Heart left ventricle (tissue), 16 donors: Measurements from ENCODE around the gene STARD9. TPM values are rescaled to one million over a fixed set of nuclear protein-coding genes. Genes with fewer than 3 reads are reported as not detected.

Source experiments
- ATAC-seq, 4 donors: fragments of 200-7000 bp; cut with Tn5 transposase; one replicate each; pipeline ENCODE4 v1.9.1; 2020 to 2022; ENCODE audit warnings: moderate library complexity in 4 of 4, mild to moderate bottlenecking in 3 of 4, moderate number of reproducible peaks in 1 of 4
- DNase-seq, 5 donors: peaks; one replicate each; pipeline ENCODE4 v3.0.0-alpha.2; 2020
- H3K27ac ChIP-seq, 12 donors: fragments of 200-600 bp; sonication (generic) in 4 of 12; one replicate each; pipeline versions ENCODE4 v1.5.0 to v1.8.0; 2016 to 2022; ENCODE audit warnings: mild to moderate bottlenecking in 2 of 12
- H3K27me3 ChIP-seq, 9 donors: fragments of 200-600 bp; sonication (generic) in 2 of 9; one replicate each; pipeline versions ENCODE4 v1.5.1 to v1.8.0; 2016 to 2022; ENCODE audit warnings: mild to moderate bottlenecking in 3 of 9
- H3K36me3 ChIP-seq, 9 donors: fragments of 200-600 bp; sonication (generic) in 2 of 9; one replicate each; pipeline versions ENCODE4 v1.5.0 to v1.8.0; 2018 to 2022; ENCODE audit warnings: mild to moderate bottlenecking in 2 of 9
- H3K4me1 ChIP-seq, 12 donors: fragments of 200-600 bp; sonication (generic) in 4 of 12; one replicate each; pipeline versions ENCODE4 v1.5.0 to v1.8.0; 2016 to 2022; ENCODE audit warnings: mild to moderate bottlenecking in 3 of 12
- H3K4me3 ChIP-seq, 12 donors: fragments of 200-600 bp; sonication (generic) in 4 of 12; one replicate each; pipeline versions ENCODE4 v1.5.0 to v1.8.0; 2017 to 2022; ENCODE audit warnings: mild to moderate bottlenecking in 9 of 12, moderate library complexity in 4 of 12
- H3K9me3 ChIP-seq, 12 donors: fragments of 200-600 bp; sonication (generic) in 4 of 12; one replicate each; pipeline versions ENCODE4 v1.5.0 to v1.8.0; 2016 to 2022; ENCODE audit warnings: mild to moderate bottlenecking in 1 of 12
- POLR2A ChIP-seq, 2 donors: fragments of 450-650 bp; IDR thresholded peaks; one replicate each; pipeline ENCODE4 v1.6.1; 2017; ENCODE audit warnings: antibody characterized with exemption in 2 of 2, mild to moderate bottlenecking in 2 of 2, moderate library complexity in 2 of 2
- WGBS, 4 donors: extraction: QIAGEN DNeasy Blood & Tissue Kit in 2 of 4; methylation state at CpG; one replicate each; pipeline versions ENCODE4 v1.1.5 to v1.1.7; 2013 to 2018; 5-methylcytosine and 5-hydroxymethylcytosine counted together
- intact Hi-C, 10 donors: fragments of 100-400 bp; cut with DNase I; formaldehyde crosslinking; loops; one replicate each; pipeline versions ENCODE4 v1.11.1 to v1.14.2; 2022
- polyA plus RNA-seq, 2 donors: library from polyadenylated mRNA; stranded (reverse); fragments of 200-250 nt; gene quantifications; one replicate each; pipeline ENCODE4 v1.2.3, GENCODE V29; 2013
- total RNA-seq, 9 donors: library from RNA; depleted of rRNA in 2 of 9; stranded (reverse); fragments of >200 nt in 2 of 9; fragmentation: NEBNext Ultra II Directional in 3 of 9; extraction: Animal tissue kit (Norgen Biotek cat#: 25700) in 3 of 9; gene quantifications; one replicate each; pipeline versions ENCODE4 v1.1.0 to v1.2.4, GENCODE V29; 2016 to 2023
- TF ChIP-seq, protein P1 (sequence below), 12 donors: fragments of 200-600 bp; sonication (generic) in 4 of 12; IDR thresholded peaks; one replicate each; pipeline versions ENCODE4 v1.5.0 to v1.8.0; 2018 to 2022; ENCODE audit warnings: antibody characterized with exemption in 12 of 12, mild to moderate bottlenecking in 5 of 12
- donor health status: ischemic (EF 13 %, LVEDD 7.1; RV severe dilation, severe dysfunction).
- donor health status: healthy with polysubstance abuse.
- donor health status: DM: no; HTN: yes; CAD: no.
- donor health status: DM: no; HTN: no; CAD: no.
- donor health status: ischemic (EF 25% LVEDD 6.9; RV normal size, moderate dysfunction).
- donor health status: ischemic (EF 25% LVEDD 5.7; RV mildly dilated, moderate dysfunction).
- donor health status: healthy.
- donor health status: DM: yes; HTN: yes; CAD: no.
- donor health status: ischemic (EF 35%, LVEDD 5.7; RV mildly dilated, moderate dysfunction).
- donor health status: nonischemic (EF 11% LVEDD 7.7; RV severe dilation, severe dysfunction).
- donor health status: DM: yes; HTN: yes; CAD: no.
- donor health status: PGD.
- donor health status: ischemic (EF 29% LVEDD 5.4; RV normal size, mild dysfunction).
- donor health status: nonischemic (EF 23%, LVEDD 6.1; RV moderate dilation, normal function).

STARD9 gene
- total and polyA plus RNA-seq, 11 donors: 3.7 to 11.1 (median 8.0) TPM

DNA sequence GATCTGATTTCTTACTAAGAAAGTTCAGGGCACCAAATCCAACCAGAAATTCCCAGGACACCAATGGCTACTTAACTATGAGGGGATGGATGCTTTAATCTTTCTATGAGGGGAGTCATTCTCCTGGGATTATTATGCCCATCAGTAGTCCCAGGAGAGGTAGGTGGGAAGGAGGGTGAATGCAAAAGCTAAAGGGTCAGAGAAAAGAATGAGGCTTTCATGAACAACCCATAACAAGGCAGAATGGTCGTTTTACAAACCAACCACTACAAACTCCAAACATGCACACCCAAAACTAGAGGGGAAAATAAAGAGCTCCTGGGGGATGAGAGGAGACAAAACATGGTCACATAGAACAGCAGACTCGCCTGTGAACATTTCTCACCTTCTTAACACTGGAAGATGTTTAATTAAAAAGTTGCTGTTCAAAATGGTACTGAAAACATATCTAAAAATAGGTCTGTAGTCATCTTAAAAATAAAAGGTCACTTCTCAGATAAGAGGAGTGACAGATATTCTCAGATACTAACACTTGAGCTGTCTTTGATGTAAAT lies 3.7 kb downstream of the STARD9 start:
- Histone ChIP-seq H3K36me3 (no peaks in the 10 kb centered on the region), H3K27me3 (no peaks in the 10 kb centered on the region), H3K27ac (peak overlapping the region in 1 of 12 donors; percentile 95), H3K4me1 (peaks cover 9 to 85% (median 57%) of the 10 kb centered on the region in 12 donors), H3K9me3 (no peaks in the 10 kb centered on the region), H3K4me3 (no peak overlapping the region)
- DNase-seq: no peak
- intact Hi-C loops: loop anchor here in 5 of 10 donors (5.0 to 10.0 kb wide), 5 partner anchors 66 to 307 kb away; partner anchors contain the start of genes GANC (in 1 of the 5) and TMEM87A (in 1 of the 5)
- 76 to 93% (median 85%) methylated on average over 2 of the region's 2 CpGs for WGBS, 4 donors
- ATAC-seq: no peak
- TF ChIP-seq, protein P1, sequence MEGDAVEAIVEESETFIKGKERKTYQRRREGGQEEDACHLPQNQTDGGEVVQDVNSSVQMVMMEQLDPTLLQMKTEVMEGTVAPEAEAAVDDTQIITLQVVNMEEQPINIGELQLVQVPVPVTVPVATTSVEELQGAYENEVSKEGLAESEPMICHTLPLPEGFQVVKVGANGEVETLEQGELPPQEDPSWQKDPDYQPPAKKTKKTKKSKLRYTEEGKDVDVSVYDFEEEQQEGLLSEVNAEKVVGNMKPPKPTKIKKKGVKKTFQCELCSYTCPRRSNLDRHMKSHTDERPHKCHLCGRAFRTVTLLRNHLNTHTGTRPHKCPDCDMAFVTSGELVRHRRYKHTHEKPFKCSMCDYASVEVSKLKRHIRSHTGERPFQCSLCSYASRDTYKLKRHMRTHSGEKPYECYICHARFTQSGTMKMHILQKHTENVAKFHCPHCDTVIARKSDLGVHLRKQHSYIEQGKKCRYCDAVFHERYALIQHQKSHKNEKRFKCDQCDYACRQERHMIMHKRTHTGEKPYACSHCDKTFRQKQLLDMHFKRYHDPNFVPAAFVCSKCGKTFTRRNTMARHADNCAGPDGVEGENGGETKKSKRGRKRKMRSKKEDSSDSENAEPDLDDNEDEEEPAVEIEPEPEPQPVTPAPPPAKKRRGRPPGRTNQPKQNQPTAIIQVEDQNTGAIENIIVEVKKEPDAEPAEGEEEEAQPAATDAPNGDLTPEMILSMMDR (IDR thresholded peaks at IDR 0.05): no peak
- TF ChIP-seq POLR2A (IDR thresholded peaks at IDR 0.05): no peak

DNA sequence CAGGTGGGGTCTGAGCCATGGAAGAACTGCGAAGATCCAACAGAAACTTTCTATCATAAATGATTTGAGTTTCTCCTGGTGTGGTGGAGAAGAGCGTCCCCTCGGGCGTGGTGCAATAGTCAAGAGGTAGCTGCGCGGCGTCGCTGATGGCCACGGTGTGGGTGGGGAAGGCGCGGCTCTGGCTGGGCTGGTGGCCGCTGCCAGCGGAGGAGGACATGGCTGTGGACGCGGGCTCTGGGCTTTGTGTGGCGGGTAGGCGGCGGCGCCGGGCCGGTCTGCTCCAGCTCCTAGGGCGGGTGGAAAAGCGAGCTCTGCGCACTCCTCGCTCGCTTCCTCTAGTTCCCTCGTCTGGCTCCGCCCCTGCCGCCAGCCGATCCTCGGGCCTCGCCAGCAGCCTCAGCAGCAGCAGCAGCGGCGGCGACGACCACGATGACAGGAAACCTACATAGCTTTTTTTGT lies 5.9 kb downstream of the STARD9 start:
- DNase-seq: peak; percentile 91 to 94 (median 94)
- Histone ChIP-seq H3K36me3 (peaks cover 0 to 13% (median 3%) of the 10 kb centered on the region in 9 donors), H3K4me1 (peaks cover 9 to 85% (median 60%) of the 10 kb centered on the region in 12 donors), H3K9me3 (no peaks in the 10 kb centered on the region), H3K27me3 (no peaks in the 10 kb centered on the region), H3K27ac (peak overlapping the region; percentile 39 to 83 (median 76)), H3K4me3 (peak overlapping the region; percentile 6 to 61 (median 49))
- 2 to 3% (median 2%) methylated on average over 34 to 37 of the region's 37 CpGs for WGBS, 4 donors
- peak; percentile 89 to 96 (median 94) for ATAC-seq
- intact Hi-C loops: loop anchor here in 2 of 10 donors (10.0 kb wide), 1 partner anchor 64 kb away; no protein-coding TSS in a partner anchor
- TF ChIP-seq POLR2A (IDR thresholded peaks at IDR 0.05): no peak
- TF ChIP-seq, protein P1 (IDR thresholded peaks at IDR 0.05): peak in 3 of 12 donors; percentile 7 to 31 (median 14)

DNA sequence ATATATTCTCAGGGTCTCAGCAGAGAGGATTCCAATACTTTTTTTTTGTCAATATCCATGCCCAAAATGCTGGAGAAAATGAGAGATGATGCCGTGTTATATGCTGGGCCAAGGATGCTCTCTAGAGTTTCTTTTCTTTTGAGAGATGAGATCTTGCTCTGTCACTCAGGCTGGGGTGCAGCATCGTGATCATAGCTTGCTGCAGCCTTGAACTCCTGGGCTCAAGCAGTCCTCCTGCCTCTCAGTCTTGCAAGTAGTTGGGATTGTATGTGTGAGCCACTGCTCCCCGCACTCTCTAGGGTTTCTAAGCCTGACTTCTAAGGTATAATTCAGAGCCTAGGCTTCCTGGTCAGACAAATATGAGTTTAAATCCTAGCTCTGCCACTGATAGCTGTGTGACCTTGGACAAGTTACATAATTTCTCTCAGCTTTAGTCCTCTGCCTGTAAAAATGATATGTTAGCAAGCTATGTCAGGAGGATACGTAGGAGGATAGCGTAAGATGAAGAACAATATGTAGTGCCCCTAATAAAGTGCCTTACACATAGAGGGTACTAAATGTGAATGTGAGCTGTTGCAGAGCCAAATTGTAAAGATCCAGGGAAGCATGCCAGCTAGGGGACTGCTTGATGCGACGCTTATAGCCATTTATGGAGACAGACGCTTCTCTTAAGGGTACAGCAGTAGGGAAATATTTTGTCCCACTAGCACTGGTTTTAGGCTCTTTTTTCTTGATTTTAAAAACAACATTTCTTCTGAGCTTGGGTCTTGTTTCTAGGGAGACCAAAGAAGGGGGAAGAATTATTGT lies 7.4 kb downstream of the STARD9 start:
- 50 to 60% (median 55%) methylated on average over 8 of the region's 8 CpGs for WGBS, 4 donors
- Histone ChIP-seq H3K27me3 (no peaks in the 10 kb centered on the region), H3K27ac (peak overlapping the region in 11 of 12 donors; percentile 48 to 83 (median 75)), H3K9me3 (no peaks in the 10 kb centered on the region), H3K4me1 (peaks cover 5 to 73% (median 52%) of the 10 kb centered on the region in 12 donors), H3K36me3 (peaks cover 0 to 23% (median 5%) of the 10 kb centered on the region in 9 donors), H3K4me3 (peak overlapping the region in 7 of 12 donors; percentile 14 to 33 (median 22))
- DNase-seq: no peak
- intact Hi-C loops: loop anchor here in 2 of 10 donors (10.0 kb wide), 1 partner anchor 62 kb away; no protein-coding TSS in a partner anchor
- no peak for ATAC-seq
- TF ChIP-seq POLR2A (IDR thresholded peaks at IDR 0.05): no peak
- TF ChIP-seq, protein P1 (IDR thresholded peaks at IDR 0.05): no peak
